ENCODE measurements around the gene DGCR6.
"Not testable (repeated sequence)": the region's sequence is repeated elsewhere in the genome, so short reads cannot be mapped to it uniquely, and the experiment has no call there.

DGCR6 gene

DNA sequence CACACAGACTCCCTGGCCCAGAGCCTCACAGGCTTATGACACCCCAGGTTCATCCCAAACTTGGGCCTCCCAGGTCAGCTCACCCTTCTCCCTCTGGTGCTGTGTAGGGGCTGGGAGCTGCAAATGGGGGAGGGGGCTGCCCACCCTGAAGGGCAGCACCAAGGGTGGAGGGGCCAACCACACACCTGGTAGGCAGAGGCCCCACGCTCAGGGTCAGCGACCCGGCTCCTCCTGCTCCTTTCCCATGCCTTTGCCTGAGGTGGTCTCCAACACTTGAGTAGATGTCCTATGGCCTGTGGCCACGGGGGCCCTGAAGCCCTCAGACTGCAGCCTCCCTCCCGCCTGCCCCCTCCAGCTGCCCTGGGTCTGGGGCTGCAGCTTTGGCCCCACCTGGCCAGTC lies 3.4 kb downstream of the DGCR6 start:
- H3K4me3 ChIP-seq (ENCODE audit: low read depth, low read length) = no peak overlapping the region
- no peak for TF ChIP-seq POLR2A (IDR thresholded peaks at IDR 0.05; ENCODE audit: extremely low read depth, insufficient read length)
- no peak for TF ChIP-seq MAX (IDR thresholded peaks at IDR 0.05; ENCODE audit: low read depth, low read length)
- TF ChIP-seq MYC (IDR thresholded peaks at IDR 0.05; ENCODE audit: low read depth, low read length) = no peak
- TF ChIP-seq, protein P1, sequence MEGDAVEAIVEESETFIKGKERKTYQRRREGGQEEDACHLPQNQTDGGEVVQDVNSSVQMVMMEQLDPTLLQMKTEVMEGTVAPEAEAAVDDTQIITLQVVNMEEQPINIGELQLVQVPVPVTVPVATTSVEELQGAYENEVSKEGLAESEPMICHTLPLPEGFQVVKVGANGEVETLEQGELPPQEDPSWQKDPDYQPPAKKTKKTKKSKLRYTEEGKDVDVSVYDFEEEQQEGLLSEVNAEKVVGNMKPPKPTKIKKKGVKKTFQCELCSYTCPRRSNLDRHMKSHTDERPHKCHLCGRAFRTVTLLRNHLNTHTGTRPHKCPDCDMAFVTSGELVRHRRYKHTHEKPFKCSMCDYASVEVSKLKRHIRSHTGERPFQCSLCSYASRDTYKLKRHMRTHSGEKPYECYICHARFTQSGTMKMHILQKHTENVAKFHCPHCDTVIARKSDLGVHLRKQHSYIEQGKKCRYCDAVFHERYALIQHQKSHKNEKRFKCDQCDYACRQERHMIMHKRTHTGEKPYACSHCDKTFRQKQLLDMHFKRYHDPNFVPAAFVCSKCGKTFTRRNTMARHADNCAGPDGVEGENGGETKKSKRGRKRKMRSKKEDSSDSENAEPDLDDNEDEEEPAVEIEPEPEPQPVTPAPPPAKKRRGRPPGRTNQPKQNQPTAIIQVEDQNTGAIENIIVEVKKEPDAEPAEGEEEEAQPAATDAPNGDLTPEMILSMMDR (IDR thresholded peaks at IDR 0.05; ENCODE audit: low read depth, low read length) = no peak
- DNase-seq (ENCODE audit: low read depth) = no peak

GRCh38 chr22:18911535-18911934 lies 5.4 kb downstream of the DGCR6 start:
- H3K4me3 ChIP-seq (ENCODE audit: low read depth, low read length); DNase-seq (ENCODE audit: low read depth): not testable (repeated sequence)

GRCh38 chr22:18912264-18912946 lies 6.3 kb downstream of the DGCR6 start:
- not testable (repeated sequence) for H3K4me3 ChIP-seq (ENCODE audit: low read depth, low read length); DNase-seq (ENCODE audit: low read depth)

- H3K4me3 ChIP-seq (ENCODE audit: low read depth, low read length); DNase-seq (ENCODE audit: low read depth): not testable (repeated sequence)
Measured at GRCh38 chr22:18914558-18914957, 8.4 kb downstream of the DGCR6 start.

- H3K4me3 ChIP-seq (ENCODE audit: low read depth, low read length); DNase-seq (ENCODE audit: low read depth): not testable (repeated sequence)
Measured at GRCh38 chr22:18915550-18915949, 9.4 kb downstream of the DGCR6 start.

DNA sequence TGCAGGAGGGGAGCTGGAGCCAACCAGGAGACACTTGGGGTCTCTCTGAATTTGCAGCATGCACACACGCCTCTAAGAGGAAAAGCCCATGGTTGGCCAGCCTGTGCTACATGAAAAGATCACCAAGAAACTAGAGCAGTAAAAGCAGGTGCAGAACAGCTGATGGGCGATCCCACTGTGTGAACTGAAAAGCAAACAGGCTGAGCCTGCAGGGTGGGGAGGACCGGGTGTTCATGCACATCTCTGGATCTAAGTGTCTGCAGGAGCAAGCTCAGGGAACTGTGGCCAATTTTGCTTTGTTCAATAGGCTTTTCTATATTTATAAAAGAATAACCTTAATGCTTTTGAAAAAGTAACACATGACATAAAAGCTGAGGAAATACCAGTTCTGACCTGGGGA lies 11.7 kb downstream of the DGCR6 start:
- not testable (repeated sequence) for H3K4me3 ChIP-seq (ENCODE audit: low read depth, low read length); DNase-seq (ENCODE audit: low read depth)

GRCh38 chr22:18920257-18920902 lies 14.3 kb downstream of the DGCR6 start:
- H3K4me3 ChIP-seq (ENCODE audit: low read depth, low read length); DNase-seq (ENCODE audit: low read depth): not testable (repeated sequence)

DNA sequence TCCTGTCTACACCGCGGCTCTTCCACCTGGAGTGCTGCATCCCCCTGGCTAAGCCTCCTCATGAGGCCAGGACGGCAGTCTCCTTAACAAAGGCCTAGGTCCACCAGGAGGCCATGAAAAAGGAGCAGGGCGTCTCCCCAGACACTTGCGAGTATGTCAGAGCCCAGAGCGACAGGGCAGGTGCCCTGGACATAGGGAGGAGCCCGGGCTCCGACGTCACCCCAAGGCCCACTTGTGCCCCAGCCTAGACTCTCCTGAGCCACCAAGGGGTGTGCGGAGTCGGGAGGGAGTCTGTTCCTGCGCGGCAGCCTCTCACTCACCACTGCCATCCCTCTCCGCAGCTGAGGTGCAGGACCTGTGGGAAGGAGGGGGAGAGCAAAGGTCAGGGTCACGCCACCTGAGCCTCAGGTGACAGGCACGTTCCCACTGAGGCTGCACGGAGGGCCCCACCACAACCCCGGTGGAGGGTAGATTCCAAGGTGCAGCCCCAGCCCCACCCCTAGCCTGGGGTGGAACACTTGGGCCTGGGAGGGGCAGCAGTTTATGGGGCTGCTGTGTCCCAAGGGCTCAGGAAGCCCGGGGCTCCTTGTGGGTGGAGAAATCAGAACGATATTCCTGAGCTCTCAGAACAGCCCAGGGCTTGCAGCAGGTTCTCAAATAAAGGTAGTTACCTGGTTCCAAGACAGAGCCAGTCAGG lies 19.4 kb downstream of the DGCR6 start:
- H3K4me3 ChIP-seq (ENCODE audit: low read depth, low read length) = no peak overlapping the region
- TF ChIP-seq, protein P1 (IDR thresholded peaks at IDR 0.05; ENCODE audit: low read depth, low read length) = no peak
- TF ChIP-seq MAX (IDR thresholded peaks at IDR 0.05; ENCODE audit: low read depth, low read length) (no peak), POLR2A (IDR thresholded peaks at IDR 0.05; ENCODE audit: extremely low read depth, insufficient read length) (no peak), MYC (IDR thresholded peaks at IDR 0.05; ENCODE audit: low read depth, low read length) (no peak)
- DNase-seq (ENCODE audit: low read depth) = no peak

GRCh38 chr22:18927020-18927419 lies 20.9 kb downstream of the DGCR6 start:
- DNase-seq (ENCODE audit: low read depth) = no peak
- TF ChIP-seq MYC (IDR thresholded peaks at IDR 0.05; ENCODE audit: low read depth, low read length) = no peak
- TF ChIP-seq, protein P1 (IDR thresholded peaks at IDR 0.05; ENCODE audit: low read depth, low read length) = no peak
- no peak for TF ChIP-seq MAX (IDR thresholded peaks at IDR 0.05; ENCODE audit: low read depth, low read length)
- no peak for TF ChIP-seq POLR2A (IDR thresholded peaks at IDR 0.05; ENCODE audit: extremely low read depth, insufficient read length)
- no peak overlapping the region for H3K4me3 ChIP-seq (ENCODE audit: low read depth, low read length)
